Panc1 (cell line): ENCODE results near the gene FHOD1. TPM values are rescaled to one million over a fixed set of nuclear protein-coding genes. Genes with fewer than 3 reads are reported as not detected.

Source experiments
- ATAC-seq: fragments of 200-7000 bp; cut with Tn5 transposase; 2 replicates; pipeline ENCODE4 v1.9.1; 2020; ENCODE audit warnings: mild to moderate bottlenecking, moderate library complexity
- BruUV-seq: library from RNA; stranded (reverse); fragments of 400-500 nt; replicated peaks from 2 replicates; lab custom pipeline; 2021; lab: Mats Ljungman, UMichigan
- CTCF ChIA-PET: fragments of 300-600 bp; sonication (Branson Sonifier 250); formaldehyde crosslinking; loops from one replicate; lab custom pipeline; 2022; ENCODE audit warnings: antibody characterized with exemption; lab: Charles Lee
- POLR2A ChIA-PET: fragments of 300-600 bp; sonication (Branson Sonifier 250); formaldehyde crosslinking; loops from one replicate; lab custom pipeline; 2022; ENCODE audit warnings: antibody characterized with exemption; lab: Charles Lee
- DNase-seq: peaks from one replicate; pipeline ENCODE4 v3.0.0-alpha.2; 2010; ENCODE audit warnings: low read depth, low spot score
- H3K27ac ChIP-seq: 2 replicates; pipeline ENCODE4 v1.5.1; 2011; ENCODE audit warnings: mild to moderate bottlenecking, low read length, inconsistent platforms
- H3K27me3 ChIP-seq: fragments of 200-500 bp; sonication (Bioruptor generic); 2 replicates; pipeline ENCODE4 v1.6.0; 2014; ENCODE audit warnings: low read length, inconsistent platforms; ENCODE audit not compliant: control insufficient read depth, insufficient read depth
- H3K36me3 ChIP-seq: fragments of 200-500 bp; sonication (Bioruptor generic); 2 replicates; pipeline ENCODE4 v1.5.1; 2014; ENCODE audit warnings: inconsistent platforms, mild to moderate bottlenecking, low read length, moderate library complexity; ENCODE audit not compliant: control insufficient read depth, insufficient read depth
- H3K4me1 ChIP-seq: 2 replicates; pipeline ENCODE4 v1.5.1; 2011; ENCODE audit warnings: inconsistent platforms, mild to moderate bottlenecking, low read length, moderate library complexity; ENCODE audit not compliant: control insufficient read depth, insufficient read depth
- H3K4me3 ChIP-seq, 2 experiments: 2 replicates each; pipeline ENCODE4 v1.5.1; 2011 to 2012; ENCODE audit warnings: low read depth in 2 of 2, low read length in 2 of 2, mild to moderate bottlenecking in 2 of 2, inconsistent platforms in 1 of 2, moderate library complexity in 1 of 2
- H3K9me3 ChIP-seq: fragments of 200-500 bp; sonication (Bioruptor generic); 2 replicates; pipeline ENCODE4 v1.5.1; 2014; ENCODE audit warnings: low read depth, mild to moderate bottlenecking, inconsistent platforms, low read length, moderate library complexity; ENCODE audit not compliant: control insufficient read depth, insufficient read depth
- POLR2AphosphoS5 ChIP-seq: IDR thresholded peaks from 2 replicates; pipeline ENCODE4 v1.6.1; 2012; ENCODE audit warnings: mild to moderate bottlenecking, low read depth, low read length, moderate library complexity
- SIN3A ChIP-seq: IDR thresholded peaks from 2 replicates; pipeline ENCODE4 v1.6.1; 2012; ENCODE audit warnings: low read depth, mild to moderate bottlenecking, low read length, moderate library complexity, borderline replicate concordance; ENCODE audit not compliant: insufficient read depth
- TCF7L2 ChIP-seq: IDR thresholded peaks from 2 replicates; pipeline ENCODE4 v1.6.1; 2011; ENCODE audit warnings: mild to moderate bottlenecking, low read depth, low read length, inconsistent platforms
- in situ Hi-C: cut with HindIII; loops from 2 replicates; pipeline ENCODE4 v1.10.0; 2016; ENCODE audit warnings: low sequenced_read_pairs, low pct_unique_long_range_greater_than_20kb
- intact Hi-C: fragments of 100-400 bp; cut with micrococcal nuclease; formaldehyde crosslinking; loops from one replicate; pipeline ENCODE4 v1.10.0; 2022; ENCODE audit not compliant: unreplicated experiment
- total RNA-seq: library from RNA; stranded (reverse); gene quantifications from one replicate; pipeline ENCODE4 v1.2.1, GENCODE V29; 2021; ENCODE audit not compliant: unreplicated experiment
- TF ChIP-seq, protein P1 (sequence below): fragments of 450-650 bp; IDR thresholded peaks from 2 replicates; pipeline ENCODE4 v1.5.1; 2017; ENCODE audit warnings: mild to moderate bottlenecking
- TF ChIP-seq, protein P2 (sequence below), 2 experiments: IDR thresholded peaks; 2 replicates each; pipeline ENCODE4 v1.6.1; 2011 to 2012; ENCODE audit warnings: low read depth in 2 of 2, control low read depth in 1 of 2, low read length in 1 of 2, mild to moderate bottlenecking in 1 of 2, moderate library complexity in 1 of 2; ENCODE audit not compliant: insufficient read depth in 1 of 2

Gene FHOD1
- total RNA-seq, 1 experiment from 2014 or later = 9.3 TPM

DNA sequence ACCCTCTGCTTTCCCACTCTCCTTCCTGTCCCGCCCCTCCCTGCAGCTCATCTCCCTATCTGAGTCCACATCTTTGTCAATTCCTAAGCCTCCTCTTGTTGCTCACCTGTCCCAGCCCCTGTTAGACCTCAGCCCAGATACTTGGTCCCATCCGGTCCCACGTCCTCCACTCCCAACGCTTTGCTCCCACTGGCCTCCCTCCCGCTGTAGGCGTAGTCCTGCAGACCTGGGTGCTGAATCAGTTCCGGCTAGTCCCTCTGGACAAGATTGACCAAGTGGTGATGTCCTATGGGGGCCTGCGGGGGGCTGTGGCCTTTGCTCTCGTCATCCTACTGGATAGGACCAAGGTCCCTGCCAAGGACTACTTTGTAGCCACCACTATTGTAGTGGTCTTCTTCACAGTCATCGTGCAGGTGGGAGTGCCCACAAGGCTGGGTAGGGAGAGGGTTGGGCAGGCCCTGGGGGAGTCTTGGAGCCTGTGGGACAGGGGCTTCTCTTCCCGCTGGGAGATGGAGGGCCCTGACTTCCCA lies 9.5 kb upstream of the FHOD1 start:
- ATAC-seq (no peak), DNase-seq (no peak)
- Histone ChIP-seq H3K9me3 (no peaks in the 10 kb centered on the region), H3K4me3 (no peak overlapping the region), H3K27ac (no peak overlapping the region), H3K4me1 (no peaks in the 10 kb centered on the region), H3K27me3 (no peaks in the 10 kb centered on the region), H3K36me3 (no peaks in the 10 kb centered on the region)
- BruUV-seq = no TSS peak
- ChIA-PET POLR2A (no interaction called here), CTCF (no interaction called here)
- TF ChIP-seq SIN3A (no peak), TCF7L2 (no peak), POLR2AphosphoS5 (no peak)
- TF ChIP-seq, protein P1, sequence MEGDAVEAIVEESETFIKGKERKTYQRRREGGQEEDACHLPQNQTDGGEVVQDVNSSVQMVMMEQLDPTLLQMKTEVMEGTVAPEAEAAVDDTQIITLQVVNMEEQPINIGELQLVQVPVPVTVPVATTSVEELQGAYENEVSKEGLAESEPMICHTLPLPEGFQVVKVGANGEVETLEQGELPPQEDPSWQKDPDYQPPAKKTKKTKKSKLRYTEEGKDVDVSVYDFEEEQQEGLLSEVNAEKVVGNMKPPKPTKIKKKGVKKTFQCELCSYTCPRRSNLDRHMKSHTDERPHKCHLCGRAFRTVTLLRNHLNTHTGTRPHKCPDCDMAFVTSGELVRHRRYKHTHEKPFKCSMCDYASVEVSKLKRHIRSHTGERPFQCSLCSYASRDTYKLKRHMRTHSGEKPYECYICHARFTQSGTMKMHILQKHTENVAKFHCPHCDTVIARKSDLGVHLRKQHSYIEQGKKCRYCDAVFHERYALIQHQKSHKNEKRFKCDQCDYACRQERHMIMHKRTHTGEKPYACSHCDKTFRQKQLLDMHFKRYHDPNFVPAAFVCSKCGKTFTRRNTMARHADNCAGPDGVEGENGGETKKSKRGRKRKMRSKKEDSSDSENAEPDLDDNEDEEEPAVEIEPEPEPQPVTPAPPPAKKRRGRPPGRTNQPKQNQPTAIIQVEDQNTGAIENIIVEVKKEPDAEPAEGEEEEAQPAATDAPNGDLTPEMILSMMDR = no peak
- TF ChIP-seq, protein P2, sequence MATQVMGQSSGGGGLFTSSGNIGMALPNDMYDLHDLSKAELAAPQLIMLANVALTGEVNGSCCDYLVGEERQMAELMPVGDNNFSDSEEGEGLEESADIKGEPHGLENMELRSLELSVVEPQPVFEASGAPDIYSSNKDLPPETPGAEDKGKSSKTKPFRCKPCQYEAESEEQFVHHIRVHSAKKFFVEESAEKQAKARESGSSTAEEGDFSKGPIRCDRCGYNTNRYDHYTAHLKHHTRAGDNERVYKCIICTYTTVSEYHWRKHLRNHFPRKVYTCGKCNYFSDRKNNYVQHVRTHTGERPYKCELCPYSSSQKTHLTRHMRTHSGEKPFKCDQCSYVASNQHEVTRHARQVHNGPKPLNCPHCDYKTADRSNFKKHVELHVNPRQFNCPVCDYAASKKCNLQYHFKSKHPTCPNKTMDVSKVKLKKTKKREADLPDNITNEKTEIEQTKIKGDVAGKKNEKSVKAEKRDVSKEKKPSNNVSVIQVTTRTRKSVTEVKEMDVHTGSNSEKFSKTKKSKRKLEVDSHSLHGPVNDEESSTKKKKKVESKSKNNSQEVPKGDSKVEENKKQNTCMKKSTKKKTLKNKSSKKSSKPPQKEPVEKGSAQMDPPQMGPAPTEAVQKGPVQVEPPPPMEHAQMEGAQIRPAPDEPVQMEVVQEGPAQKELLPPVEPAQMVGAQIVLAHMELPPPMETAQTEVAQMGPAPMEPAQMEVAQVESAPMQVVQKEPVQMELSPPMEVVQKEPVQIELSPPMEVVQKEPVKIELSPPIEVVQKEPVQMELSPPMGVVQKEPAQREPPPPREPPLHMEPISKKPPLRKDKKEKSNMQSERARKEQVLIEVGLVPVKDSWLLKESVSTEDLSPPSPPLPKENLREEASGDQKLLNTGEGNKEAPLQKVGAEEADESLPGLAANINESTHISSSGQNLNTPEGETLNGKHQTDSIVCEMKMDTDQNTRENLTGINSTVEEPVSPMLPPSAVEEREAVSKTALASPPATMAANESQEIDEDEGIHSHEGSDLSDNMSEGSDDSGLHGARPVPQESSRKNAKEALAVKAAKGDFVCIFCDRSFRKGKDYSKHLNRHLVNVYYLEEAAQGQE (IDR thresholded peaks at IDR 0.05; ENCODE audit: insufficient read depth in 1 of 2, low read depth in 2 of 2, low read length in 1 of 2) = no peak
- intact Hi-C loops (no loop called here), in situ Hi-C loops (no loop called here)

DNA sequence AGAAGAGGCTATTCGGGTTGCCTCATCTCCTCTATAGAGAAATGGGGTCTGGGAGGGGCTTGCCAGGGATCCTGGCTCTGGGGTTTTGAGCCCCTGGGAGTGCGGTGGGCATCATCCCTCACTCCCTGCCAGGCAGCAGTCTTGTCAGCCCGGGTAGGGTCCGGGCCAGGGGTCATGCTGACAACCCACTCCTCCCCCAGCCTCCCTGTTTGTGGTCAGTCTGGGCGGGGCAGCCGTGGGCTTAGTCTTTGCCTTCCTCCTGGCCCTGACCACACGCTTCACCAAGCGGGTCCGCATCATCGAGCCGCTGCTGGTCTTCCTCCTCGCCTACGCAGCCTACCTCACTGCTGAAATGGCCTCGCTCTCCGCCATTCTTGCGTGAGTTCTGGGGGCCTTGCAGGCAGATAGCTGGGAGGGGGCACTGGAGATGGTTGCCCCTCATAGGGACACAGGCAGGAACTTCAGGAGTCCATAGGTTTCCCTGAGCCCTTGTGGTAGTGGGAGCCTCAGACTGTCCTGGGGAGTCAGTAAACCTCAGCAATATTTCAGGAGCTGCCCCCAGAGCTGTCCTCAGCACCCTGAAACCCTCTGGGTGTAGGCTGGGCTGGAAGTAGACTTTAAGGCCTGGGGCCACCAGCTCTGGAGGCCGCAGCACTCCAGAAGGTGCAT lies 8.4 kb upstream of the FHOD1 start:
- in situ Hi-C loops = no loop called here
- no peak overlapping the region for H3K27ac ChIP-seq
- no peaks in the 10 kb centered on the region for H3K9me3 ChIP-seq
- BruUV-seq = no TSS peak
- no peaks in the 10 kb centered on the region for H3K36me3 ChIP-seq
- TF ChIP-seq POLR2AphosphoS5 (no peak), TCF7L2 (no peak)
- H3K27me3 ChIP-seq = no peaks in the 10 kb centered on the region
- ATAC-seq (no peak), DNase-seq (no peak)
- ChIA-PET POLR2A (no interaction called here), CTCF (no interaction called here)
- intact Hi-C loops = no loop called here
- no peaks in the 10 kb centered on the region for H3K4me1 ChIP-seq
- H3K4me3 ChIP-seq = no peak overlapping the region
